Measurements from ENCODE around the gene PLCL2.

The PLCL2 gene

DNA sequence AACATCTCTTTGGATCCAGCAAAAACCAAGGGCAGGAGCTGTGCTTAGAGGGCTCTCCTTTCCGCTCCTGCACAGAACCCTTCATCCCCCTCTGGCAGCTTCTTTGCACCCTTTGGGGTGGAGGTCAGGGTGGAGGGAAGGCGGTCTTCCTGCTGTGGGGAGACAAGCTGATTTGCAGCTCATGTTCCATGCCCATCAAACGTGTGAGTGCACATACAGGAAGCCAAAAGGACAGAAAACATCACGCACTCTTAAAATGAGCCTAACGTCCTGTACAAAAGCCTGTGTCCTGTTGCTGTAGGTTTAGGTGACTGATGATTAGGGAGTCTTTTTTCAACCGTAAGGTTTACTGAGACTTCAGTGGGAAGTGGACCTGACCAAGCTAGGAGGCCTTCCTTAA lies 195.2 kb downstream of the PLCL2 start:
- no peak for TF ChIP-seq CTCF (IDR thresholded peaks at IDR 0.05)

DNA sequence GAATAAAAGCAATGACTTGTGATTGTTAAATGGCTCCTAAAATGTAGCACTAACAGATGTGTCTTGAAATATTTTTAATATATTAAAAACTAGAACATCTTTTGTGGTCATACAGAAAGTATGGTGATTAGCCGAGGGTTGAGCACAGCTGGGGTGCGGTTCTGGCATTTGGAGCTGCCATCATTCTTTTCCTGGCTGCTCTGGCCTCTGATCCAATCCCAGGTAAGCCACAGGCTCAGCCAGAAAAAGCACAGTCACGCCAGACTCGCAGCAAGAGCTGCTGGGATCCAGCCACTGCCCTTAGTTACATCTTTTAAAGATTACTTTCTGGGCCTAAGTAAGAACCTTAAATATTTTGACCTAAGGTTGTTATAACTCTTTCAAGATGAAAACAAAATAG lies 196.8 kb downstream of the PLCL2 start:
- TF ChIP-seq CTCF (IDR thresholded peaks at IDR 0.05), result no peak

GRCh38 chr3:17087509-17087908 lies 202.8 kb downstream of the PLCL2 start:
- TF ChIP-seq CTCF (IDR thresholded peaks at IDR 0.05), result no peak

GRCh38 chr3:17088017-17088416 lies 203.3 kb downstream of the PLCL2 start:
- TF ChIP-seq CTCF (IDR thresholded peaks at IDR 0.05), result no peak

DNA sequence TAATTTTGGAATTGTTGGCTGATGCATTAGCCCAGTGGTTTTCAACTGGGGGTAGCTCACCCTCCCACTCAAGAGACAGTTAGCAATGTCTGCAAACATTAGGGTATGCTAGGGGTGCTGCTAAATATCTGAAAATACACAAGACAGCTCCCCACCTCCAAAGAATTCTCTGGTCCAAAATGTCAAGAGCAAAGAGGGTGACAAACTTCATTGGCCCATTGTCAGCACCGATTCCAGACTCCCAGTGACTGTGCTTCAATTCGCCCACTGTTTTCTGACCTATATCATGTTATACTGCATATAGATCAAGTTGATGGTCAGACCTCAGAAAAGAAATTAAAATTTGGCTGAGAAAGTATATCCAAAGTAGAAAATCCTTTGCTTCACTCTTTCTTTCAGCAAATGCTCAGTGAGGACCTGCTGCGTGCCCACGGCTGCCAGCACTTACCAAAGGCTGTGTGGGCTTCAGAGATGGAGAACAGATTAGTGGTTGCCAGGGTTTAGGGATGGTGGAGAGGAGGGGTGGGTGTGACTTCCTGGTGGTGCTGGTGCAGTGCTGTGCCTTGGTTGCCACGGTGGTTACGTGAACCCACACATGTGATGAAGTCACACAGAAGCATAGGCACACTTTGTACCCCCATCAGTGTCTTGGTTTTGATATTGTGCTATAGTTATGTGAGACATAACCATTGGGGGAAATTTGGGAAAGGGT lies 204.0 kb downstream of the PLCL2 start:
- TF ChIP-seq CTCF (IDR thresholded peaks at IDR 0.05), result no peak

- TF ChIP-seq CTCF (IDR thresholded peaks at IDR 0.05), result no peak
These were observed 204.6 kb downstream of the PLCL2 start for GRCh38 chr3:17089314-17089700.

GRCh38 chr3:17090280-17090983 lies 205.7 kb downstream of the PLCL2 start:
- no peak for TF ChIP-seq CTCF (IDR thresholded peaks at IDR 0.05)
